Stimulated activated CD8-positive, alpha-beta memory T cell treated with anti-CD3 and anti-CD28 coated beads, Interleukin-2, amount 100 ng/mL, for 1 hour (primary cell): ENCODE results near the gene CCDC183.
"Not testable (repeated sequence)": the region's sequence is repeated elsewhere in the genome, so short reads cannot be mapped to it uniquely, and the experiment has no call there.

Source experiments
- DNase-seq, 2 donors: peaks; one replicate each; pipeline ENCODE4 v3.0.0-alpha.2; 2020; ENCODE audit warnings: low read depth in 2 of 2

Gene CCDC183

GRCh38 chr9:136784997-136785361 is 11.2 kb upstream of the CCDC183 start:
- no peak for DNase-seq

GRCh38 chr9:136785565-136786355 is 10.4 kb upstream of the CCDC183 start:
- DNase-seq: not testable (repeated sequence)

GRCh38 chr9:136786451-136786850 is 9.7 kb upstream of the CCDC183 start:
- no peak for DNase-seq

GRCh38 chr9:136786983-136787382 is 9.2 kb upstream of the CCDC183 start:
- DNase-seq: not testable (repeated sequence)

GRCh38 chr9:136787690-136788400 is 8.3 kb upstream of the CCDC183 start:
- peak; percentile 31 to 39 for DNase-seq

- not testable (repeated sequence) for DNase-seq
These were observed 7.3 kb upstream of the CCDC183 start for GRCh38 chr9:136788644-136789522.

- DNase-seq: no peak
These were observed 6.6 kb upstream of the CCDC183 start for GRCh38 chr9:136789523-136789937.

- DNase-seq: peak; percentile 99 to 100
These were observed 5.3 kb upstream of the CCDC183 start, which contains the start of gene TMEM141 for GRCh38 chr9:136790640-136791515. Gene TMEM141 (plus strand): TSS chr9:136791344. CDS start chr9:136791371, 27 bp downstream.

GRCh38 chr9:136791516-136792276 is 4.4 kb upstream of the CCDC183 start:
- DNase-seq: peak; percentile 32 to 33

GRCh38 chr9:136792321-136793085 is 3.6 kb upstream of the CCDC183 start:
- DNase-seq: no peak

GRCh38 chr9:136793086-136793946 is 2.8 kb upstream of the CCDC183 start:
- no peak for DNase-seq

GRCh38 chr9:136794281-136794999 is 1.7 kb upstream of the CCDC183 start:
- no peak for DNase-seq

- DNase-seq: no peak
These were observed 1.2 kb upstream of the CCDC183 start for GRCh38 chr9:136795000-136795348.

GRCh38 chr9:136796775-136797347 is 723 bp downstream of the CCDC183 start:
- DNase-seq: not testable (repeated sequence)

- no peak for DNase-seq
These were observed 2.6 kb downstream of the CCDC183 start for GRCh38 chr9:136798708-136799078.

- DNase-seq: no peak
These were observed 3.1 kb downstream of the CCDC183 start for GRCh38 chr9:136799079-136799853.
